Cardiac muscle cell (in vitro differentiated cells and primary cell): ENCODE results near the gene NFRKB. TPM values are rescaled to one million over a fixed set of nuclear protein-coding genes. Genes with fewer than 3 reads are reported as not detected.

Experiments
- DNase-seq, 2 donors: peaks; one replicate each; pipeline versions ENCODE4 v3.0.0 to v3.0.0-alpha.2; 2010 to 2017; ENCODE audit warnings: low read depth in 1 of 2, low spot score in 1 of 2
- H3K27ac ChIP-seq: fragments of 200-600 bp; sonication (generic); 2 replicates; pipeline ENCODE4 v1.5.1; 2016
- H3K27me3 ChIP-seq: fragments of 200-600 bp; sonication (generic); 2 replicates; pipeline ENCODE4 v1.6.0; 2016; ENCODE audit warnings: control low read depth
- H3K36me3 ChIP-seq: fragments of 200-600 bp; sonication (generic); 2 replicates; pipeline ENCODE4 v1.5.1; 2016; ENCODE audit warnings: control low read depth
- H3K4me1 ChIP-seq: fragments of 200-600 bp; sonication (generic); 2 replicates; pipeline ENCODE4 v1.8.1; 2017; ENCODE audit warnings: low read depth, mild to moderate bottlenecking, mixed run types
- H3K4me3 ChIP-seq: fragments of 200-600 bp; sonication (generic); 2 replicates; pipeline ENCODE4 v1.5.1; 2016; ENCODE audit warnings: mild to moderate bottlenecking
- H3K9me3 ChIP-seq: fragments of 200-600 bp; sonication (generic); 2 replicates; pipeline ENCODE4 v1.5.1; 2017; ENCODE audit warnings: low read depth, mild to moderate bottlenecking, control low read depth
- CTCF ChIP-seq: IDR thresholded peaks from 2 replicates; pipeline ENCODE4 v1.5.1; 2012; ENCODE audit warnings: low read depth, mild to moderate bottlenecking, low read length
- polyA plus RNA-seq: library from polyadenylated mRNA; unstranded; fragments of >200 nt; fragmentation: Nextera tagmentation; extraction: Ambion mirVana; gene quantifications from 2 replicates; pipeline ENCODE4 v1.2.1, GENCODE V29; 2016
- total RNA-seq: library from RNA; depleted of rRNA; stranded (reverse); fragments of >200 nt; gene quantifications from 2 replicates; pipeline ENCODE4 v1.2.3, GENCODE V29; 2016

Gene NFRKB
- total and polyA plus RNA-seq, 2 experiments from 2014 or later: 43.7 to 44.2 TPM

- Histone ChIP-seq H3K9me3 (no peaks in the 10 kb centered on the region), H3K36me3 (peaks cover 3% of the 10 kb centered on the region), H3K27me3 (no peaks in the 10 kb centered on the region), H3K4me1 (no peaks in the 10 kb centered on the region), H3K4me3 (no peak overlapping the region), H3K27ac (no peak overlapping the region)
- DNase-seq: no peak
- no peak for TF ChIP-seq CTCF
Observed at GRCh38 chr11:129930743-129931142, 35.4 kb upstream of the NFRKB start.

- H3K4me3 ChIP-seq: no peak overlapping the region
Observed at GRCh38 chr11:129930296-129930695, 34.9 kb upstream of the NFRKB start.

GRCh38 chr11:129929721-129930120 is 34.3 kb upstream of the NFRKB start:
- H3K27me3 ChIP-seq: no peaks in the 10 kb centered on the region
- no peaks in the 10 kb centered on the region for H3K9me3 ChIP-seq
- H3K4me3 ChIP-seq: no peak overlapping the region
- no peak overlapping the region for H3K27ac ChIP-seq
- no peaks in the 10 kb centered on the region for H3K4me1 ChIP-seq
- no peak for TF ChIP-seq CTCF
- DNase-seq: no peak
- peaks cover 3% of the 10 kb centered on the region for H3K36me3 ChIP-seq

More at GRCh38 chr11:129930296-129930695, 34.9 kb upstream of the NFRKB start:
- no peak for DNase-seq
- Histone ChIP-seq H3K27ac (no peak overlapping the region), H3K27me3 (no peaks in the 10 kb centered on the region), H3K36me3 (peaks cover 3% of the 10 kb centered on the region), H3K4me1 (no peaks in the 10 kb centered on the region), H3K9me3 (no peaks in the 10 kb centered on the region)
- TF ChIP-seq CTCF: no peak

- H3K4me1 ChIP-seq: no peaks in the 10 kb centered on the region
- no peaks in the 10 kb centered on the region for H3K27me3 ChIP-seq
- H3K9me3 ChIP-seq: no peaks in the 10 kb centered on the region
- no peak for TF ChIP-seq CTCF
- H3K36me3 ChIP-seq: peaks cover 3% of the 10 kb centered on the region
- H3K27ac ChIP-seq: no peak overlapping the region
- DNase-seq: no peak
- no peak overlapping the region for H3K4me3 ChIP-seq
Observed at GRCh38 chr11:129928923-129929692, 33.7 kb upstream of the NFRKB start.

- no peak for TF ChIP-seq CTCF
- Histone ChIP-seq H3K27me3 (no peaks in the 10 kb centered on the region), H3K9me3 (no peaks in the 10 kb centered on the region), H3K36me3 (no peaks in the 10 kb centered on the region), H3K4me1 (no peaks in the 10 kb centered on the region), H3K4me3 (no peak overlapping the region), H3K27ac (no peak overlapping the region)
- DNase-seq: no peak
Observed at GRCh38 chr11:129922674-129923073, 27.3 kb upstream of the NFRKB start.
